CD14-positive monocyte (primary cell): ENCODE data around the gene ABHD3. TPM values are rescaled to one million over a fixed set of nuclear protein-coding genes. Genes with fewer than 3 reads are reported as not detected.

ENCODE experiments used
- DNase-seq, 3 donors: peaks; one replicate each; pipeline ENCODE4 v3.0.0-alpha.2; 2011 to 2022
- H2AFZ ChIP-seq: 2 replicates; pipeline ENCODE4 v1.6.0; 2012; ENCODE audit warnings: mild to moderate bottlenecking, low read depth, low read length, inconsistent platforms; ENCODE audit not compliant: insufficient read depth, poor library complexity, severe bottlenecking
- H3K27ac ChIP-seq, 2 donors: 1 replicate in 1 of 2; 2 replicates in 1 of 2; pipeline ENCODE4 v1.5.1; 2012 to 2013; ENCODE audit warnings: low read length in 2 of 2, control low read depth in 1 of 2, inconsistent platforms in 1 of 2, low read depth in 1 of 2, mild to moderate bottlenecking in 1 of 2
- H3K27me3 ChIP-seq, 2 donors: one replicate each; pipeline versions ENCODE4 v1.6.0 to v1.6.1; 2011 to 2013; ENCODE audit warnings: low read length in 2 of 2; ENCODE audit not compliant: control insufficient read depth in 2 of 2, insufficient read depth in 2 of 2
- H3K36me3 ChIP-seq, 2 donors: replicated peaks in 1 of 2; 1 replicate in 1 of 2; 2 replicates in 1 of 2; pipeline versions ENCODE4 v1.5.1 to v1.6.1; 2012 to 2013; ENCODE audit warnings: low read length in 2 of 2, control low read depth in 1 of 2, inconsistent platforms in 1 of 2, mild to moderate bottlenecking in 1 of 2; ENCODE audit not compliant: insufficient read depth in 2 of 2, control insufficient read depth in 1 of 2
- H3K4me1 ChIP-seq, 2 donors: 1 replicate in 1 of 2; 2 replicates in 1 of 2; pipeline versions ENCODE4 v1.5.1 to v1.6.1; 2012 to 2013; ENCODE audit warnings: low read length in 2 of 2, control low read depth in 1 of 2, inconsistent platforms in 1 of 2, mild to moderate bottlenecking in 1 of 2, moderate library complexity in 1 of 2; ENCODE audit not compliant: insufficient read depth in 2 of 2, control insufficient read depth in 1 of 2
- H3K4me2 ChIP-seq: replicated peaks from 2 replicates; pipeline ENCODE3; 2012; ENCODE audit warnings: low read length, moderate library complexity, mild to moderate bottlenecking; ENCODE audit not compliant: poor library complexity, severe bottlenecking; ENCODE audit errors: extremely low read depth
- H3K4me3 ChIP-seq, 3 experiments: fragments of 200-600 bp in 1 of 3; sonication (generic) in 1 of 3; replicated peaks in 1 of 3; 1 replicate in 2 of 3; 2 replicates in 1 of 3; pipeline ENCODE4 v1.5.1; 2011 to 2013; ENCODE audit warnings: low read length in 3 of 3, mild to moderate bottlenecking in 3 of 3, control low read depth in 2 of 3, low read depth in 2 of 3, inconsistent platforms in 1 of 3, moderate library complexity in 1 of 3
- H3K79me2 ChIP-seq: 2 replicates; pipeline ENCODE4 v1.6.0; 2012; ENCODE audit warnings: mild to moderate bottlenecking, control low read depth, inconsistent platforms, low read length, moderate library complexity; ENCODE audit not compliant: insufficient read depth
- H3K9ac ChIP-seq: 2 replicates; pipeline ENCODE4 v1.6.0; 2017; ENCODE audit warnings: low read length, mild to moderate bottlenecking; ENCODE audit not compliant: insufficient read depth, poor library complexity, severe bottlenecking
- H3K9me3 ChIP-seq, 2 donors: replicated peaks in 1 of 2; 1 replicate in 1 of 2; 2 replicates in 1 of 2; pipeline versions ENCODE4 v1.5.1 to v1.6.1; 2012 to 2013; ENCODE audit warnings: low read length in 2 of 2, control low read depth in 1 of 2; ENCODE audit not compliant: control insufficient read depth in 1 of 2, insufficient read depth in 1 of 2
- H4K20me1 ChIP-seq: 2 replicates; pipeline ENCODE4 v1.6.0; 2012; ENCODE audit warnings: mild to moderate bottlenecking, low read length, control low read depth, moderate library complexity; ENCODE audit not compliant: insufficient read depth
- H3K27ac Mint-ChIP-seq, 7 donors: one replicate each; pipeline ENCODE4 v1.8.0; 2020; ENCODE audit warnings: mild to moderate bottlenecking in 7 of 7, mixed read lengths in 7 of 7, moderate library complexity in 6 of 7, inconsistent platforms in 2 of 7
- H3K27me3 Mint-ChIP-seq, 3 donors: one replicate each; pipeline ENCODE4 v1.8.0; 2021 to 2022; ENCODE audit warnings: low read depth in 3 of 3, mild to moderate bottlenecking in 3 of 3, mixed read lengths in 3 of 3, moderate library complexity in 3 of 3, inconsistent platforms in 1 of 3
- H3K36me3 Mint-ChIP-seq, 2 donors: one replicate each; pipeline ENCODE4 v1.8.0; 2020; ENCODE audit warnings: mixed read lengths in 2 of 2, inconsistent platforms in 1 of 2, mild to moderate bottlenecking in 1 of 2
- H3K4me1 Mint-ChIP-seq: one replicate; pipeline ENCODE4 v1.8.0; 2020; ENCODE audit warnings: mild to moderate bottlenecking, mixed read lengths
- H3K4me3 Mint-ChIP-seq, 2 donors: one replicate each; pipeline ENCODE4 v1.8.0; 2020; ENCODE audit warnings: mild to moderate bottlenecking in 2 of 2, mixed read lengths in 2 of 2, moderate library complexity in 1 of 2
- H3K9me3 Mint-ChIP-seq, 7 donors: one replicate each; pipeline ENCODE4 v1.8.0; 2020 to 2022; ENCODE audit warnings: mixed read lengths in 7 of 7, mild to moderate bottlenecking in 6 of 7, moderate library complexity in 6 of 7, inconsistent platforms in 2 of 7
- CTCF ChIP-seq: fragments of 200-600 bp; IDR thresholded peaks from one replicate; pipeline ENCODE4 v1.8.0; 2022; ENCODE audit warnings: antibody characterized with exemption, mild to moderate bottlenecking
- WGBS: methylation state at CpG from one replicate; pipeline ENCODE4 v1.1.5; 2013; ENCODE audit warnings: missing lambda C conversion rate; ENCODE audit not compliant: insufficient coverage; 5-methylcytosine and 5-hydroxymethylcytosine counted together
- intact Hi-C, 2 donors: fragments of 100-400 bp; cut with micrococcal nuclease; formaldehyde crosslinking; loops; one replicate each; pipeline versions ENCODE4 v1.15.0 to v1.15.1; 2023
- polyA plus RNA-seq, 3 donors: library from polyadenylated mRNA; depleted of rRNA in 1 of 3; unstranded in 2 of 3; stranded (reverse) in 1 of 3; fragments of 300-500 nt in 2 of 3; fragments of >200 nt in 1 of 3; fragmentation: Illumina TruSeq in 2 of 3; gene quantifications; 1 replicate in 2 of 3; 2 replicates in 1 of 3; pipeline ENCODE4 v1.2.3, GENCODE V29; 2012 to 2021

The ABHD3 gene
- polyA plus RNA-seq, 3 donors: 24.6 to 63.6 (median 42.0) TPM

- H3K79me2 ChIP-seq: no peaks in the 10 kb centered on the region
- intact Hi-C loops: no loop called here
- H3K4me1 Mint-ChIP-seq: no peaks in the 10 kb centered on the region
- peaks cover 25 to 51% of the 10 kb centered on the region in 2 donors for H3K36me3 ChIP-seq
- peaks cover 43 to 59% of the 10 kb centered on the region in 2 donors for H3K36me3 Mint-ChIP-seq
- H3K4me3 ChIP-seq: no peak overlapping the region
- no peak for DNase-seq
- peak overlapping the region in 1 of 7 donors; percentile 7 for H3K27ac Mint-ChIP-seq
- no peak overlapping the region for H3K4me2 ChIP-seq
- no peaks in the 10 kb centered on the region for H3K9me3 Mint-ChIP-seq
- 89% methylated on average over 1 of the region's 2 CpGs for WGBS
- no peaks in the 10 kb centered on the region for H3K9me3 ChIP-seq
- peaks cover 0 to 3% (median 2%) of the 10 kb centered on the region in 3 donors for H3K27me3 Mint-ChIP-seq
- H3K27ac ChIP-seq: no peak overlapping the region
- H3K4me3 Mint-ChIP-seq: no peak overlapping the region
- H2AFZ ChIP-seq: no peak overlapping the region
- H3K9ac ChIP-seq: no peak overlapping the region
- H3K4me1 ChIP-seq: no peaks in the 10 kb centered on the region
- TF ChIP-seq CTCF: no peak
- H3K27me3 ChIP-seq: no peaks in the 10 kb centered on the region
- H4K20me1 ChIP-seq: no peaks in the 10 kb centered on the region
Measured at GRCh38 chr18:21664069-21664468, 40.5 kb downstream of the ABHD3 start.

GRCh38 chr18:21663578-21663977, 41.0 kb downstream of the ABHD3 start:
- H3K9me3 Mint-ChIP-seq: no peaks in the 10 kb centered on the region
- peaks cover 48 to 64% of the 10 kb centered on the region in 2 donors for H3K36me3 Mint-ChIP-seq
- Histone ChIP-seq H3K9me3 (no peaks in the 10 kb centered on the region), H3K9ac (no peak overlapping the region), H3K4me1 (no peaks in the 10 kb centered on the region), H3K4me2 (no peak overlapping the region), H3K36me3 (peaks cover 25 to 56% of the 10 kb centered on the region in 2 donors), H3K27me3 (no peaks in the 10 kb centered on the region), H3K79me2 (no peaks in the 10 kb centered on the region), H3K4me3 (no peak overlapping the region), H4K20me1 (no peaks in the 10 kb centered on the region), H3K27ac (no peak overlapping the region), H2AFZ (no peak overlapping the region)
- peak overlapping the region in 2 of 7 donors; percentile 21 to 41 for H3K27ac Mint-ChIP-seq
- H3K4me1 Mint-ChIP-seq: no peaks in the 10 kb centered on the region
- no peak for TF ChIP-seq CTCF
- WGBS: 100% methylated on average over 4 of the region's 7 CpGs
- no peak overlapping the region for H3K4me3 Mint-ChIP-seq
- DNase-seq: no peak
- peaks cover 0 to 3% (median 2%) of the 10 kb centered on the region in 3 donors for H3K27me3 Mint-ChIP-seq
- intact Hi-C loops: no loop called here
